ENCODE results near the gene UFSP1.
"Not testable (repeated sequence)": the region's sequence is repeated elsewhere in the genome, so short reads cannot be mapped to it uniquely, and the experiment has no call there.

The UFSP1 gene

GRCh38 chr7:100888988-100889750, at the start of gene UFSP1:
Gene UFSP1, minus strand, starts transcription at chr7:100889715. Its CDS starts 444 bp downstream, at chr7:100889271.
- DNase-seq (ENCODE audit: low spot score), result no peak

DNA sequence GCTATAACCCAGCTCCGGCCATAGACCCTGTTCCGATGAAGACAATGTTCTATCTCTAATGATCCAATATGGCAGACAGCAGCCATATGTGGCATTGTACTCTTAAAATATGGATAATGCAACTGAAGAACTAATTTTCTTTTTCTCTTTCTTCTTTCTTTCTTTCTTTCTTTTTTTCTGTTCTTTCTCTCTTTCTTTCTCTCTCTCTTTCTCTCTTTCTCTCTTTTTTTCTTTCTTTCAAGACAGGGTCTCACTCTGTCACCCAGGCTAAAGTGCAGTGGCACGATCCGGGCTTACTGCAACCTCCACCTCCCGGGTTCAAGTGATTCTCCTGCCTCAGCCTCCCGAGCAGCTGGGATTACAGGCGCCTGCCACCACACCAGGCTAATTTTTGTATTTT, 46.7 kb upstream of the UFSP1 start:
- DNase-seq (ENCODE audit: low spot score), result not testable (repeated sequence)

DNA sequence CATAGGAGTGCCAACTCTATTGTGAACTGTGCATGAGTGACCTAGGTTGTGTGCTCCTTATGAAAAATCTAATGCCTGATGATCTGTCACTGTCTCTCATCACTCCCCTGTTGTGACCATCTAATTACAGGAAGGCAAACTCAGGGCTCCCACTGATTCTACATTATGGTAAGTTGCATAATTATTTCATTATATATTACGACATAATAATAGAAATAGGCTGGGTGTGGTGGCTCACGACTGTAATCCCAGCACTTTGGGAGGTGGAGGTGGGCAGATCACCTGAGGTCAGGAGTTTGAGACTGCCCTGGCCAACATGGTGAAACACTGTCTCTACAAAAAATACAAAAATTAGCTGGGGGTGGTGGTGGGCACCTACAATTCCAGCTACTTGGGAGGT, 45.9 kb upstream of the UFSP1 start:
- DNase-seq (ENCODE audit: low spot score), result not testable (repeated sequence)

DNA sequence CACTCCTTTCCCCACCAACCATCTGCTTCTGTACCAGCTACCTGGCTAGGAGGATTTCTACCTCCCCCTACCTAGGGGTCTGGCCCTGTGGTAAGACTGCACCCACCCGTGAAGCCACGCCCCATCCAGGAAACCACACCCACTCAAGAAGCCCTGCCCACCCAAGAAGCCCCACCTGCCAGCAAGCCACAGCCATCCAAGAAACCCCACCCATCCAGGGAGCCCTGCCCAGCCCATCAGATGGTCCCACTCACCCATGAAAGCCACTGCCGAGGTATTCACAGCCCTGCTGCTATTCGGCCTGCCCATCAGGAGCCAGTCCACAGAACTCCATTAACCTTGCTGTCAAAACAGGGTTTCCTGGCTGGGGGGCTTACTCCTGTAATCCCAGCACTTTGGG, 44.2 kb upstream of the UFSP1 start:
- DNase-seq (ENCODE audit: low spot score), result peak; percentile 58

DNA sequence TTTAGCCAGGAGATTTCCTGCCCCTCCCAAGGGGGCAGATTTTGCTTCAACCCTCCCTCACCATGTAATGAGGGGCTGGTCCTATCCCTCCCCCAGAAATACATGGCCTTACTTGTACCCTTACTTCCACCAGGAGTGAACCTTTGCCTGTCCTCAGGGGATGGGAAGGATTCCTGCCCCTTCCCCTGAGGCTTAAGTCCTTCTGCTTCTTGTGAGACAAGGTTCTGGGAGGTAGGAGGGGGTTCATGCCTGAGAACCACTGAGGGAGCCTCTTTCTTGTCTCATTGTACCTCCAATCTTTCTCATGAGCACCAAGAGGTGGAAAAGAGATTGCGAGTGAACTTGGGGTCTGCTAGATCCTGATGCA, 40.3 kb upstream of the UFSP1 start:
- DNase-seq (ENCODE audit: low spot score), result no peak

- DNase-seq (ENCODE audit: low spot score), result not testable (repeated sequence)
Observed at GRCh38 chr7:100923616-100924015, 34.1 kb upstream of the UFSP1 start.

GRCh38 chr7:100921039-100921438, 31.5 kb upstream of the UFSP1 start:
- no peak for DNase-seq (ENCODE audit: low spot score)

DNA sequence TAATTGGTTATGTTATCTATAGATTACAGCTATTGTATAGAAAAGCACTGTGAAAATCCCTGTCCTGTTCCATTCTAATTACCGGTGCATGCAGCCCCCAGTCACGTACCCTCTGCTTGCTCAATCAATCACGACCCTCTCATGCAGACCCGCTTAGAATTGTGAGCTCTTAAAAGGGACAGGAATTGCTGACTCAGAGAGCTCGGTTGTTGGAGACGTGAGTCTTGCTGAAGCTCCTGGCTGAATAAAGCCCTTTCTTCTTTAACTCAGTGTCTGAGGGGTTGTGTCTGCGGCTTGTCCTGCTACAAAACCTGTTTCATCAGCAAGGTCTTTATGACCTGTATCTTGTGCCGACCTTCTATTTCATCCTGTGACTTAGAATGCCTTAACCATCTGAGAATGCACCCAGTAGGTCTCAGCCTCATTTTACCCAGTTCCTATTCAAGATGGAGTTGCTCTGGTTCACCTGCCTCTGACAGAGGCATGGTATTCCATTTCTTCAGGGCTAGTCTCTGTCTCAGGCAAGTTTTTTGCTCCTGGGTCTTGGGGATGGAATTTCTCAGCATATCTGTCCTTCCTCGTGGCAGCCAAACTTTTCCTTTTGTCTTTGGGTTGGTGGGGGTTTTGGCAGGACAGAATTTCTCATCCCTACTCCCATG, 30.4 kb upstream of the UFSP1 start:
- not testable (repeated sequence) for DNase-seq (ENCODE audit: low spot score)

DNA sequence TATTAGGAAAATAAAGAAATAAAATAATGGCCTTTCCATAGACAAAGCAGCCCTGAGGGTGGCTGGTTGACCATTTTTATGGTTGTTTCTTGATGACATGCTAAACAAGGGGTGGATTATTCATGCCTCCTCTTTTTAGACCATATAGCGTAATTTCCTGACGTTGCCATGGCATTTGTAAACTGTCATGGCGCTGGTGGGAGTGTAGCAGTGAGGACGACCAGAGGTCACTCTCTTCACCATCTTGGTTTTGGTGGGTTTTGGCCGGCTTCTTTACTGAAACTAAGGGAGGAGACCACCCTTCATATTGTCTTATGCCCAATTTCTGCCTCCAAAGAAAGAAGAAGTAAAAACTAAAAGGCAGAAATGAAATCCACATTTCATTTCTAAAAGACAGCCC, 29.8 kb upstream of the UFSP1 start:
- DNase-seq (ENCODE audit: low spot score), result not testable (repeated sequence)

GRCh38 chr7:100914879-100915447, 25.4 kb upstream of the UFSP1 start:
- DNase-seq (ENCODE audit: low spot score), result no peak

DNA sequence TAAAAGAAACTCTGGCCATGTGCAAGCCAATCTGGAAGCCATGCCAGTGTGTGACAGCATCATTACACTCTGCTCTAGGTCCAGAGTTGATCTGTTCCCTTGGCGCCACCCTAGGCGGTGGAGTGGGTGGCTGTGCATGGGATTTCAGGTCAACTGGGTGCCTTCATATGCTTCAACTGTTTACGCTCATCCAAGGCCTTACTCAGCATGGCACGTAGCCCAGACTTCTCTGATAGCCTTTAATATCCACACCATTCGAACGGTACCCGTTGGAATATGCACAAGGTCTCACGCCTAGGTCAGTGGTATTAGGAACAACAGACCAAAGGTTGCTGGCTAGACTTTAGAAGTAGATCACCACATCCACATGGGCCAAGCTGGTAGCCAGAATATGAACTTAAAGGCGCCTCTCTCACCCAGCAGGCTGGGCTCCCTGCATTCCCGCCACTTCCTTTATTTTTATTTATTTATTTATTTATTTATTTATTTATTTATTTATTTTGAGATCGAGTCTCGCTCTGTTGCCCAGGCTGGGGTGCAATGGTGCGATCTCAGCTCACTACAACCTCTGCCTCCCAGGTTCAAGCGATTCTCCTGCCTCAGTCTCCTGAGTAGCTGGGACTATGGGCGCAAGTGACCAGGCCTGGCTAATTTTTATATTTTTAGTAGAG, 24.8 kb upstream of the UFSP1 start:
- no peak for DNase-seq (ENCODE audit: low spot score)

DNA sequence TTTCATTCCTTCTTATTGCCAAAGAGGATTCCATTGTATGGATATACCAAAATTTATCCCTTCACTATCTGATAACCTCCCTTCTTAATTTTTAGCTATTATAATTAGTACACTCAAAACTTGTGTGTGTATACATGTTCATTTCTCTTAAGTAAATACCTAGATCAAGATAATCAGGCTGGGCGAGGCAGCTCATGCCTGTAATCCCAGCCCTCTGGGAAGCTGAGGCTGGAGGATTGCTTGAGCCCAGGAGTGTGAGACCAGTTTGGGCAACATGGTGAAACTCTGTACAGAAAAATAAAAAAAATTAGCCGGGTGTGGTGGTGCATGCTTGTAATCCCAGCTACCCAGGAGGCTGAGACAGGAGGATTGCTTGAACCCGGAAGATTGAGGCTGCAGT, 22.0 kb upstream of the UFSP1 start:
- DNase-seq (ENCODE audit: low spot score), result no peak

GRCh38 chr7:100910443-100910842, 20.9 kb upstream of the UFSP1 start:
- DNase-seq (ENCODE audit: low spot score), result not testable (repeated sequence)

DNA sequence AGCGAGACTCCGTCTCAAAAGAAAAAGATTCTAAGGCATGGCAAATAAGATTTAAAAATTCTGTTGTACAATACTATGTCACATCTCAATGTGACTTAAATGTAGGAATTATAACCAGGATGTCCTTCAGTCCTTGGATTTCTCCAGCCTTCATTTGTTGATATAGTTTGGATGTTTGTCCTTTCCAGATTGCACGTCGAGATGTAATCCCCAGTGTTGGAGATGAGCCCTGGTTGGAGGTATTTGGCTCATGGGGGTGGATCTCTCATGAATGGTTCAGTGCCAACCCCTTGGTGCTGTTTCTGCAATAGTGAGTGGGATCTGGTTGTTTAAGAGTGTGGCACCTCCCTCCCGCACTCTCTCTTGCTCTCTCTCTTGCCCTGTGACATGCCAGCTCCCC, 19.0 kb upstream of the UFSP1 start:
- no peak for DNase-seq (ENCODE audit: low spot score)

DNA sequence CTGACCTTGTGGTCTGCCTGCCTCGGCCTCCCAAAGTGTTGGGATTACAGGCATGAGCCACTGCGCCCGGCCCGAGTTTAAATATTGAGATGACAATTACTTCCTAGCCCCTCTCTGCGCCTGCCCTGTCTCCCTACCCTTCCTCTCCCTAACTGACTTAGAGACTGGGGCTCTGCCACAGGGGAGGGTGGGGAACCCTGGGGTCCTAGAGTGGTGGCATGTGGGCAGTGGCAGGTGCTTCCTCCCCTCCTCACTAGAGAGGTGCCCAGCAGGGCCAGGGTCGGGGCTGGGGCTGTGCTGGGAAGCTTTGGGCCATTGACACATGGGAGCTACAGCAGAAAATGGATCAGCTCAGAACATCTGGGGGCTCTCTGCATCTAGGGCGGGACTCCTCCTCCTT, 13.1 kb upstream of the UFSP1 start:
- DNase-seq (ENCODE audit: low spot score), result no peak

DNA sequence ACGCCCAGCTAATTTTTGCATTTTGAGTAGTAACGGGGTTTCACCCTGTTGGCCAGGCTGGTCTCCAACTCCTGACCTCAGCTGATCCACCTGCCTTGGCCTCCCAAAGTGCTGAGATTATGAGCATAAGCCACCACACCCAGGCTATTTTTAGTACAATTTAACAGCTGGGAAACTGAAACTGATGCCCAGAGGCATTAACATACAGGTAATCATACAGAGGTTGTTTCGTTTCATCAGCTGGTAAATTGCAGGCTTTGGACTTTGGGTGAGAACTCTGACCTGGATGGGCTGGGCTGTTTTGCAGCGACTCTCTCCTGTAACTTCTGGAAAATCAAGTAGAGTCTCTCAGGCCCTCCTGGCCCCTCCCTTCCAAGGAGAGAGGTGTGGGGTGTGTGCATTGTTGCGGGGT, 12.4 kb upstream of the UFSP1 start:
- DNase-seq (ENCODE audit: low spot score), result no peak

DNA sequence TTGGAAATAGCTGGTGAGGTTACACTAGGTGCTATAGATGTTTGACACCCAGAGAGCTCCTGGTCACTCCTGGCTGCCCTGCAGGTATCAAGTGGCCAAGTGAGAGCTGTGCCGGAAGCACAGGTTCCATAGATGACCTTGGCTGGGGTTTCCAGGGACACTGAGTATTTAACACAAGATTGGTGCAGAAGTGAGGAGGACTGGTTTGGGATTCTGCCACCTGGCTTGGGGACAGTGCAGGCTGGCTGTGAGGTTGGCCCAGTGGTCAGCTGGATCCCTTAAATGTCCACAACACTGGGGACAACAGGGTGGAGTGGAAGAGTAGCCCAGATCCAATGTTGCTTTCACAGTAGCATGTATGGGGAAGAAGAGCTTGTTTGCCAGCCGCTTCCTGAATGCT, 11.5 kb upstream of the UFSP1 start:
- DNase-seq (ENCODE audit: low spot score), result no peak

- no peak for DNase-seq (ENCODE audit: low spot score)
Observed at GRCh38 chr7:100899432-100899831, 9.9 kb upstream of the UFSP1 start.

DNA sequence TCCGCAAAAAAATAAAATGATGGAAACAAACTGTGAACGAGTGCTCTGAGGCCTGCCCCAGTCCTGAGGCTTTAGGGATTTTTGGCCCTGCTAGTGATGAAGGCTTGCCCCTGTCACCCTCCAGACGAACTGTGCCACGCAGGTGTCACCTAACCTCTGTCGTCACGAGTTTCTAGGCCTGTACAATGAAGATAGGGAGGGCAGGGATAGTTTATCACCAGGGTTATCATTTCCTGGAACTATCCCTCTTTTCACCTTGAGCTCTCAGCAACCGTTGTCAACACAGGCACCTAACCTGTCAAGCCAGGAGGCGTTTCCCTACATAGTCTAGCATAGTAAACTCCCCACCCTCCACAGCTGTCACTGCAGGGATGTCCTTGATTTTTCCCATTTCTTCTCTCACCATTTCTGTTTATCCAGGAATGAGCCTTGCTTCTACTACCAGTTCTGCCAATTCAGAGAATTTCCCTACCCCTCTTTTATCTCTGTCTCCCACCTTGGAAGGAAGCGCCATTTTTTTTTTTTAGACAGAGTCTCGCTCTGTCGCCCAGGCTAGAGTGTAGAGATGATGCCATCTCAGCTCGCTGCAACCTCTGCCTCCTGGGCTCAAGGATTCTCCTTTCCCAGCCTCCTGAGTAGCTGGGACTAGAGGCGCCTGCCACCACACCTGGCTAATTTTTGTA, 8.4 kb upstream of the UFSP1 start:
- no peak for DNase-seq (ENCODE audit: low spot score)

GRCh38 chr7:100896732-100897608, 7.5 kb upstream of the UFSP1 start:
- peak; percentile 69 for DNase-seq (ENCODE audit: low spot score)

Data from NAMALWA (cell line).